Measurements from ENCODE around the gene PDZRN4.

The PDZRN4 gene

GRCh38 chr12:41439801-41440200 lies 251.7 kb downstream of the PDZRN4 start:
- no peak for DNase-seq (ENCODE audit: low read depth)
- H3K4me3 ChIP-seq (ENCODE audit: low read depth, low read length) = no peak overlapping the region
- TF ChIP-seq CTCF (IDR thresholded peaks at IDR 0.05; ENCODE audit: insufficient read depth, low read depth, low read length, missing control alignments) = no peak

DNA sequence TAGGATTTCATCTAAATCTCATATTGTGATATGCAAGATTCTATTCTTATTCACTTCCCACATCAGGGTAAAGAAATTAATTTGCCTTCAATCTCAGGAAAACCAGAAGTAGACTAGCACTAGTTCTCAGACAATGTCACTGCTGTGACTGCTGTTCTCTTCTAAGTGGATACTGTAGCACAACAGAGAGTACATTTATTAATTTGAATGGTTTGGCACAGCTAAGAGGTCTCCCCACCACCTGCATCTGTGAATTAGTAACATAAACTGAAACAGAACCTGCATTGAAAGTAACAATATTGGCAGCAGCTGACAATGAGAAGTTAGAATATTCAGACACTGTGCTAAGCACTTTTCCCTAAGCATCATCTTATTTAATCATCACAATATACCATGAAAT lies 253.1 kb downstream of the PDZRN4 start:
- DNase-seq (ENCODE audit: low read depth) = no peak
- TF ChIP-seq CTCF (IDR thresholded peaks at IDR 0.05; ENCODE audit: insufficient read depth, low read depth, low read length, missing control alignments) = no peak

GRCh38 chr12:41442896-41443295 lies 254.8 kb downstream of the PDZRN4 start:
- DNase-seq (ENCODE audit: low read depth) = no peak
- TF ChIP-seq CTCF (IDR thresholded peaks at IDR 0.05; ENCODE audit: insufficient read depth, low read depth, low read length, missing control alignments) = no peak
- no peak overlapping the region for H3K4me3 ChIP-seq (ENCODE audit: low read depth, low read length)

More for the DNA sequence above, 253.1 kb downstream of the PDZRN4 start:
- H3K4me3 ChIP-seq (ENCODE audit: low read depth, low read length) = no peak overlapping the region

DNA sequence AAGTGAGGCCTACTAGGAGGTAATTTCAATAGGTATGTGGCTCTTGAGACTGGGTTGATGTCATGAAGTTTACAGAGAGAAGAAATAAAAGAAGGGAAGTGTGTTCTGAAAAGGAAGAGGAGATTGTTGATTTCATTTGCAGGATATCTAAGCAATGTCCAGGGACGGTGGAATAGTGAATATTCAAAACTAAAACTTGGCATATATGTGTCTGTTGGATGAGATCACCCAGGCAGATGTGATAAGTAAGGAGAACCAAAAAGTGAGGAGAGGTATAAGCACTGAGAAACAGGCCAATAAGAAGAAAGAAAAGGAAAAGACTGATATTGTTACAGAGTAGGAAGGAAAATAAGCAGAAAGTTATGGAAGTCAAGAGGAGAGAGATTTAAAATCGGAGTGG lies 255.6 kb downstream of the PDZRN4 start:
- no peak overlapping the region for H3K4me3 ChIP-seq (ENCODE audit: low read depth, low read length)
- DNase-seq (ENCODE audit: low read depth) = no peak
- TF ChIP-seq CTCF (IDR thresholded peaks at IDR 0.05; ENCODE audit: insufficient read depth, low read depth, low read length, missing control alignments) = no peak

DNA sequence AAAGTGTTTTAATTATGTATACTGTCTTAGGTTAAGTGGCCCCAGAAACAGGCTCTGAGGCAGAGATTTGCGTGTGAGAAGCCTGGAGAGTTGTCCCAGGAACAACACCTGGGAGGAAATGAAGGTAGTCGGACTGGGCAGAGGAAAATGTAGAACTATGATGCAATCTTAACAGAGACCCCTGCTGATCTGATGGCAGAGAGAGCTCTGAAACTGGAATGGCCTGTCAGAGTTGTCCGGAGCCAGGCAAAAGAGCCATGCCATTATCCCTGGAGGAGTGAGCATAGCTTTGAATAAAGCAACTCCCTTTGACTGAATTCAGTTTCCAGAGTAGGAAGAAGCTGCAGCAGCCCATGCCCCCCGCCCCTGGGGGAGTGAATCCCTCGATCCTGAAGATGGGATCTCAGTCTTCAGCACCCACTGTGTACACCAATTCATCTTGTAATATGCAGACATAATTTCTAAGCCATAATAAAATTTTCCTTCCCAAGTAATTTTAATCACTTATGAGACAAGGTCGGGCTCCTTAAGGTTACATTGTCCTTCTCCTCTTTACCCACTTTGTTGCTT lies 264.8 kb downstream of the PDZRN4 start:
- no peak for TF ChIP-seq CTCF (IDR thresholded peaks at IDR 0.05; ENCODE audit: insufficient read depth, low read depth, low read length, missing control alignments)
- H3K4me3 ChIP-seq (ENCODE audit: low read depth, low read length) = no peak overlapping the region
- no peak for DNase-seq (ENCODE audit: low read depth)

DNA sequence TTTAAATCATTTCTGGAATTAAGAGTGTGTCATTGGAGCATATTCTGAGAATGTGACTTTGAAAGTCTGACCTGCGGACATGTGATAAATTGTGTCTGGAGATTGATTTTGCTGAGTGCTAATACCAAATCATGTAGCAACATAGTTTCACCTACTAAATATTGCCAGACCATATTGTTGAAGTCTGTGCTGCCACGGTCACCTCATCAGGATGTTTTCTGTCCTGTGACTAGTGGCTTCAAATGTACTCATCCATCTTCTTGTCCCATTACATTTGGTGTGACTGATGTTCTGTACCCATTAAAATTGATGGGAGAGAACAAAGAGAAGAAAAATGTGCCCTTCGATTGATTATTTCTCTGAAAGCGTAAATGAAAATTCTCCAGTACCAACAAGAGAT lies 265.3 kb downstream of the PDZRN4 start:
- no peak overlapping the region for H3K4me3 ChIP-seq (ENCODE audit: low read depth, low read length)
- DNase-seq (ENCODE audit: low read depth) = no peak
- no peak for TF ChIP-seq CTCF (IDR thresholded peaks at IDR 0.05; ENCODE audit: insufficient read depth, low read depth, low read length, missing control alignments)
